Measurements from ENCODE around the gene ATOH1. TPM values are rescaled to one million over a fixed set of nuclear protein-coding genes. Genes with fewer than 3 reads are reported as not detected.

The ATOH1 gene
- total RNA-seq, 1 experiment from 2014 or later, result not detected

- Histone ChIP-seq H3K9me2 (ENCODE audit: insufficient read depth) (no peaks in the 10 kb centered on the region), H4K20me1 (ENCODE audit: insufficient read depth) (no peaks in the 10 kb centered on the region), H3K4me1 (ENCODE audit: control insufficient read depth in 1 of 2, insufficient read depth in 2 of 2, low read length in 2 of 2) (no peaks in the 10 kb centered on the region), H3K4me2 (ENCODE audit: low read length) (no peak overlapping the region), H3K4me3 (replicated peaks in 1 of 2; ENCODE audit: low read depth in 1 of 2, low read length in 2 of 2) (no peak overlapping the region), H2AFZ (ENCODE audit: low read depth, low read length, poor library complexity, severe bottlenecking) (no peak overlapping the region), H3K9ac (ENCODE audit: low read length) (no peak overlapping the region), H3K79me2 (ENCODE audit: insufficient read depth, low read length) (no peaks in the 10 kb centered on the region), H3K27me3 (ENCODE audit: insufficient read depth, low read length) (no peaks in the 10 kb centered on the region), H3K27ac (ENCODE audit: low read depth, low read length) (no peak overlapping the region), H3K36me3 (ENCODE audit: control insufficient read depth in 1 of 2, insufficient read depth in 2 of 2, low read length in 2 of 2) (no peaks in the 10 kb centered on the region), H3K9me3 (ENCODE audit: control insufficient read depth in 1 of 2, insufficient read depth in 1 of 2, low read depth in 1 of 2, low read length in 2 of 2) (no peaks in the 10 kb centered on the region)
- DNase-seq (ENCODE audit: low read depth, low spot score) (no peak), ATAC-seq (no peak)
- BruUV-seq (replicated peaks), result no TSS peak
- POLR2A ChIA-PET, result no interaction called here
- TF ChIP-seq ELF1 (IDR thresholded peaks at IDR 0.05; ENCODE audit: borderline replicate concordance, low read depth) (no peak), EGR1 (IDR thresholded peaks at IDR 0.05; ENCODE audit: low read depth) (no peak), SP1 (IDR thresholded peaks at IDR 0.05; ENCODE audit: low read depth) (no peak), RAD21 (IDR thresholded peaks at IDR 0.05; ENCODE audit: low read depth) (no peak), EZH2 (IDR thresholded peaks at IDR 0.05) (no peak), CEBPB (IDR thresholded peaks at IDR 0.05; ENCODE audit: low read depth) (no peak), ATF3 (IDR thresholded peaks at IDR 0.05) (no peak), JUND (IDR thresholded peaks at IDR 0.05) (no peak), FOSL1 (IDR thresholded peaks at IDR 0.05; ENCODE audit: low read depth) (no peak), SRF (IDR thresholded peaks at IDR 0.05; ENCODE audit: low read depth) (no peak)
- TF ChIP-seq, protein P1, sequence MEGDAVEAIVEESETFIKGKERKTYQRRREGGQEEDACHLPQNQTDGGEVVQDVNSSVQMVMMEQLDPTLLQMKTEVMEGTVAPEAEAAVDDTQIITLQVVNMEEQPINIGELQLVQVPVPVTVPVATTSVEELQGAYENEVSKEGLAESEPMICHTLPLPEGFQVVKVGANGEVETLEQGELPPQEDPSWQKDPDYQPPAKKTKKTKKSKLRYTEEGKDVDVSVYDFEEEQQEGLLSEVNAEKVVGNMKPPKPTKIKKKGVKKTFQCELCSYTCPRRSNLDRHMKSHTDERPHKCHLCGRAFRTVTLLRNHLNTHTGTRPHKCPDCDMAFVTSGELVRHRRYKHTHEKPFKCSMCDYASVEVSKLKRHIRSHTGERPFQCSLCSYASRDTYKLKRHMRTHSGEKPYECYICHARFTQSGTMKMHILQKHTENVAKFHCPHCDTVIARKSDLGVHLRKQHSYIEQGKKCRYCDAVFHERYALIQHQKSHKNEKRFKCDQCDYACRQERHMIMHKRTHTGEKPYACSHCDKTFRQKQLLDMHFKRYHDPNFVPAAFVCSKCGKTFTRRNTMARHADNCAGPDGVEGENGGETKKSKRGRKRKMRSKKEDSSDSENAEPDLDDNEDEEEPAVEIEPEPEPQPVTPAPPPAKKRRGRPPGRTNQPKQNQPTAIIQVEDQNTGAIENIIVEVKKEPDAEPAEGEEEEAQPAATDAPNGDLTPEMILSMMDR (IDR thresholded peaks at IDR 0.05 in 2 of 3, conservative IDR thresholded peaks at IDR 0.05 in 1 of 3; ENCODE audit: borderline replicate concordance in 1 of 3, insufficient read depth in 1 of 3, low read depth in 2 of 3, low read length in 2 of 3), result no peak
- TF ChIP-seq, protein P2, sequence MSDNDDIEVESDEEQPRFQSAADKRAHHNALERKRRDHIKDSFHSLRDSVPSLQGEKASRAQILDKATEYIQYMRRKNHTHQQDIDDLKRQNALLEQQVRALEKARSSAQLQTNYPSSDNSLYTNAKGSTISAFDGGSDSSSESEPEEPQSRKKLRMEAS (IDR thresholded peaks at IDR 0.05), result no peak
- CTCF ChIA-PET, result no interaction called here
- RAD21 ChIA-PET (ENCODE audit: low non-redundant PET in 1 of 2, low total read pairs in 2 of 2, uncharacterized antibody in 2 of 2, unreplicated experiment in 2 of 2), result no interaction called here
- intact Hi-C loops (cut with micrococcal nuclease), result no loop called here
These were observed 27.4 kb downstream of the ATOH1 start for GRCh38 chr4:93855926-93856325.
